ENCODE measurements around the gene SETBP1.

SETBP1 gene

DNA sequence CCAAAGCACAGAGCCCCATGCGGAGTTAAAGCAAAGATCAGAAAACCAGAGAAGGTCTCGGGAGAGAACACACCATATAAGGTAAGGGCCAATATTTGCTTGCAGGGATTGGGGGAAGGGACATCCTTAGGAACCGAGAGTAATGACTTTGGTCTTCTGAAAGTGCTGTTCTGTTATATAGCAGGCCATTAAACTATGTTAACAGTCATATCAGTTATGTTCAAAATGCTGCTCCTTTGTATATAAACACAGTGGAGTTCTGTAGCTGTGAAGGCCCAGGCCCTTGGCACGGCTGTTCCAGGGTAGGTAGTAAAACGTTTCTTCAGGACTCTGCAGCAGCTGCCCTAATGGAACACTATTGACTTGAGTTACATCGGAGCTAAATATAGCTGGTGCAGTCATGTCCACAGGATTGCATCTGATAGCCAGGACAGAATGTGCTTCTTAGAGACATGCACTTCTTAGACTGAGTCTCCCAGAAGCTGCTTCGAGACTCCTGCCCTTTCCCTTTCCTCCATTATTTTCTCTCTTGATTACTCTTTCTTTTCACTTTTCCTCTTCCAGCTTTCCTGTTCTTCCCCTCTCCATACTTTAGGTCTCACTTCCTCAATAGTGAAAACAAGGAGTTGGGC is 122.4 kb downstream of the SETBP1 start:
- whole genome bisulfite sequencing = 4% methylated on average over 6 of the region's 7 CpGs
- Histone ChIP-seq H4K8ac (ENCODE audit: low read length) (no peak overlapping the region), H2AFZ (ENCODE audit: low read depth, low read length) (no peak overlapping the region), H3K9me3 (ENCODE audit: control insufficient read depth, low read length) (no peaks in the 10 kb centered on the region), H3K27me3 (ENCODE audit: control insufficient read depth in 1 of 2, insufficient read depth in 1 of 2, low read length in 2 of 2) (no peaks in the 10 kb centered on the region), H3K18ac (ENCODE audit: low read depth in 1 of 2, low read length in 2 of 2) (peak overlapping the region in 1 of 2 experiments; percentile 28), H3K36me3 (ENCODE audit: control insufficient read depth in 1 of 2, insufficient read depth in 2 of 2, low read depth in 1 of 2, low read length in 2 of 2) (peaks cover 0 to 24% of the 10 kb centered on the region in 2 experiments), H2BK15ac (ENCODE audit: low read depth, poor library complexity, severe bottlenecking) (no peak overlapping the region), H3K23ac (ENCODE audit: low read length in 2 of 2) (no peak overlapping the region), H4K91ac (ENCODE audit: low read length) (no peak overlapping the region), H3K14ac (ENCODE audit: low read length in 2 of 2) (no peak overlapping the region), H2AK5ac (ENCODE audit: low read length, severe bottlenecking) (peak overlapping the region; percentile 23), H3K4me3 (ENCODE audit: insufficient read depth in 1 of 2, low read depth in 1 of 2, low read length in 2 of 2) (peak overlapping the region in 1 of 2 experiments; percentile 10), H3K79me1 (replicated peaks; ENCODE audit: low read length, poor library complexity, severe bottlenecking) (peaks cover 10% of the 10 kb centered on the region), H2BK5ac (ENCODE audit: low read depth, low read length, poor library complexity, severe bottlenecking) (no peak overlapping the region), H3K27ac (ENCODE audit: low read length, poor library complexity, severe bottlenecking) (peak overlapping the region; percentile 28), H2BK12ac (ENCODE audit: low read length in 2 of 2) (no peak overlapping the region), H3K4ac (ENCODE audit: low read depth in 1 of 2, low read length in 2 of 2) (peak overlapping the region in 1 of 2 experiments; percentile 17), H3K4me1 (ENCODE audit: control insufficient read depth, insufficient read depth, low read depth, low read length) (peaks cover 9% of the 10 kb centered on the region), H3K9ac (ENCODE audit: low read length) (peak overlapping the region; percentile 57), H2BK120ac (ENCODE audit: low read depth, low read length) (no peak overlapping the region), H3K4me2 (ENCODE audit: low read length, poor library complexity, severe bottlenecking) (no peak overlapping the region)
- DNase-seq = peak; percentile 98

DNA sequence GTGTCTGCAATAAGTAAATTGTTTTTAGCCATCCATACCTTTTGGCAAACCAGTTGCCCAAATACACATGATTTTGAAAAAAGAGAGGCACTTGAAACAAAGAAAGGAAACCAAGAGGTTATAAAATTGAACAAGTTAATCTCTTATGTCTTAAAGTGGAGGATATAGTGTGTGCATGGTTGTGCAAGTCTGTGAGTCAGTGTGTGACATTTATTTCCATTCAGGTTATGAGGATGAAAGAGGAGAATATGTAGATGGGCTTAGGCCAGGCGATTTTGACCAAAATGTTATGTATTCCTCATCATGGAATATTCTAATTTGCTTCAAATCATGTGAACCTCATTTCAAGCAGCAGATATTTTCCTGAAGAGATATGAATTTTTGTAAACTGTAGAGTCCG is 123.3 kb downstream of the SETBP1 start:
- H4K8ac ChIP-seq (ENCODE audit: low read length) = no peak overlapping the region
- no peak overlapping the region for H3K27ac ChIP-seq (ENCODE audit: low read length, poor library complexity, severe bottlenecking)
- H2BK12ac ChIP-seq (ENCODE audit: low read length in 2 of 2) = no peak overlapping the region
- H3K4me3 ChIP-seq (ENCODE audit: insufficient read depth in 1 of 2, low read depth in 1 of 2, low read length in 2 of 2) = no peak overlapping the region
- H3K9me3 ChIP-seq (ENCODE audit: control insufficient read depth, low read length) = no peaks in the 10 kb centered on the region
- WGBS = 94% methylated on average over 1 of the region's 2 CpGs
- no peak overlapping the region for H2AFZ ChIP-seq (ENCODE audit: low read depth, low read length)
- no peak overlapping the region for H3K23ac ChIP-seq (ENCODE audit: low read length in 2 of 2)
- no peak overlapping the region for H4K91ac ChIP-seq (ENCODE audit: low read length)
- no peak overlapping the region for H3K18ac ChIP-seq (ENCODE audit: low read depth in 1 of 2, low read length in 2 of 2)
- H3K27me3 ChIP-seq (ENCODE audit: control insufficient read depth in 1 of 2, insufficient read depth in 1 of 2, low read length in 2 of 2) = no peaks in the 10 kb centered on the region
- DNase-seq = peak; percentile 67
- H3K79me1 ChIP-seq (replicated peaks; ENCODE audit: low read length, poor library complexity, severe bottlenecking) = peaks cover 13% of the 10 kb centered on the region
- H3K9ac ChIP-seq (ENCODE audit: low read length) = no peak overlapping the region
- no peak overlapping the region for H3K14ac ChIP-seq (ENCODE audit: low read length in 2 of 2)
- H2BK5ac ChIP-seq (ENCODE audit: low read depth, low read length, poor library complexity, severe bottlenecking) = no peak overlapping the region
- H2BK15ac ChIP-seq (ENCODE audit: low read depth, poor library complexity, severe bottlenecking) = no peak overlapping the region
- no peak overlapping the region for H3K4ac ChIP-seq (ENCODE audit: low read depth in 1 of 2, low read length in 2 of 2)
- H2BK120ac ChIP-seq (ENCODE audit: low read depth, low read length) = no peak overlapping the region
- peaks cover 9% of the 10 kb centered on the region for H3K4me1 ChIP-seq (ENCODE audit: control insufficient read depth, insufficient read depth, low read depth, low read length)
- H3K4me2 ChIP-seq (ENCODE audit: low read length, poor library complexity, severe bottlenecking) = no peak overlapping the region
- peaks cover 0 to 28% of the 10 kb centered on the region in 2 experiments for H3K36me3 ChIP-seq (ENCODE audit: control insufficient read depth in 1 of 2, insufficient read depth in 2 of 2, low read depth in 1 of 2, low read length in 2 of 2)
- no peak overlapping the region for H2AK5ac ChIP-seq (ENCODE audit: low read length, severe bottlenecking)

DNA sequence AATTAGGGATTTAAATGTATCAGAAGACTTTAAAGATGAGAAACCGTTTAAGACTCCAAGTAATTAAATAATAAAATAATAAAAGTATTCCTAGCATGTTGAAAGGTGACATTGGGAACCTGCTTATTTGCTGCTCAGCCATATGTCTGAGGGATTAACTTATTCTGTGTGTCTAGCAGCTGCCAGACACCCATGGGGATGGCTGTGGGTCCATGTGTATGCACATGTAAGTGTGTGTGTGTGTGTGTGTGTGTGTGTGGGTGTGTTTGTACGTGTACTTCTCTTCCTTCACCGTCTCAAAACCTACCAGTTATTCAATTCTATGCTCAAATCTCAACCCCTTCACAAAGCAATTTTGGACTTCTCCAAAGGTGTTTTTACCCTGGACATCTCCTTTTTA is 124.5 kb downstream of the SETBP1 start:
- H2AK5ac ChIP-seq (ENCODE audit: low read length, severe bottlenecking) = no peak overlapping the region
- no peak overlapping the region for H4K8ac ChIP-seq (ENCODE audit: low read length)
- H3K79me1 ChIP-seq (replicated peaks; ENCODE audit: low read length, poor library complexity, severe bottlenecking) = peaks cover 13% of the 10 kb centered on the region
- no peak overlapping the region for H3K4me3 ChIP-seq (ENCODE audit: insufficient read depth in 1 of 2, low read depth in 1 of 2, low read length in 2 of 2)
- H3K4me1 ChIP-seq (ENCODE audit: control insufficient read depth, insufficient read depth, low read depth, low read length) = peaks cover 4% of the 10 kb centered on the region
- no peak overlapping the region for H3K23ac ChIP-seq (ENCODE audit: low read length in 2 of 2)
- no peak overlapping the region for H2BK5ac ChIP-seq (ENCODE audit: low read depth, low read length, poor library complexity, severe bottlenecking)
- no peak overlapping the region for H3K27ac ChIP-seq (ENCODE audit: low read length, poor library complexity, severe bottlenecking)
- H3K14ac ChIP-seq (ENCODE audit: low read length in 2 of 2) = peak overlapping the region in 1 of 2 experiments; percentile 44
- WGBS = no CpG with 5 or more reads among the region's 3 CpGs
- H2BK12ac ChIP-seq (ENCODE audit: low read length in 2 of 2) = peak overlapping the region in 1 of 2 experiments; percentile 81
- no peak overlapping the region for H3K4me2 ChIP-seq (ENCODE audit: low read length, poor library complexity, severe bottlenecking)
- H2BK120ac ChIP-seq (ENCODE audit: low read depth, low read length) = no peak overlapping the region
- no peak overlapping the region for H4K91ac ChIP-seq (ENCODE audit: low read length)
- H2AFZ ChIP-seq (ENCODE audit: low read depth, low read length) = no peak overlapping the region
- no peak overlapping the region for H3K4ac ChIP-seq (ENCODE audit: low read depth in 1 of 2, low read length in 2 of 2)
- no peak overlapping the region for H3K9ac ChIP-seq (ENCODE audit: low read length)
- no peak overlapping the region for H2BK15ac ChIP-seq (ENCODE audit: low read depth, poor library complexity, severe bottlenecking)
- no peaks in the 10 kb centered on the region for H3K27me3 ChIP-seq (ENCODE audit: control insufficient read depth in 1 of 2, insufficient read depth in 1 of 2, low read length in 2 of 2)
- peak overlapping the region in 1 of 2 experiments; percentile 70 for H3K18ac ChIP-seq (ENCODE audit: low read depth in 1 of 2, low read length in 2 of 2)
- no peaks in the 10 kb centered on the region for H3K9me3 ChIP-seq (ENCODE audit: control insufficient read depth, low read length)
- no peak for DNase-seq
- H3K36me3 ChIP-seq (ENCODE audit: control insufficient read depth in 1 of 2, insufficient read depth in 2 of 2, low read depth in 1 of 2, low read length in 2 of 2) = peaks cover 0 to 18% of the 10 kb centered on the region in 2 experiments

DNA sequence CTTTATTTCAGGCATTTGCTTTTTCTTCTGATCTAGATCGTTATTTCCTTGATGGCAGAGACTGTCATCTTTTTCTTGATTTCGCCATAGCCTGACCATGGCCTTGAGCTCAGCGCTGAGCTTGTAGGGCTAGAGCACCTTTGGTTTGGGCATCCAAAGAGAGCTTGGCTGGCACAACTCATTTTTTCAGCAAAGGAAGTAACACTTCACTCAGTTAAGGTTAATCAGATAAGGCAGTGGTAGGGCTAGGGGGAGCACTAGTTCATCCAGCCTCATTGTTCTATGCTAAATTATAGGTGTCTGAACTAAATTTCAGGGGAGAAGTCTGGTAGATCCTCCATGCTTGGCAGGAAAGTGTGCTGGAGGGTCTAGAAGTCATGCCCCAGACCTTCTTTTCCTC is 125.0 kb downstream of the SETBP1 start:
- Histone ChIP-seq H3K4ac (ENCODE audit: low read depth in 1 of 2, low read length in 2 of 2) (no peak overlapping the region), H3K23ac (ENCODE audit: low read length in 2 of 2) (no peak overlapping the region), H3K27me3 (ENCODE audit: control insufficient read depth in 1 of 2, insufficient read depth in 1 of 2, low read length in 2 of 2) (no peaks in the 10 kb centered on the region), H3K4me2 (ENCODE audit: low read length, poor library complexity, severe bottlenecking) (no peak overlapping the region), H3K4me3 (ENCODE audit: insufficient read depth in 1 of 2, low read depth in 1 of 2, low read length in 2 of 2) (no peak overlapping the region), H4K91ac (ENCODE audit: low read length) (no peak overlapping the region), H2BK12ac (ENCODE audit: low read length in 2 of 2) (peak overlapping the region in 1 of 2 experiments; percentile 57), H2BK15ac (ENCODE audit: low read depth, poor library complexity, severe bottlenecking) (no peak overlapping the region), H3K14ac (ENCODE audit: low read length in 2 of 2) (no peak overlapping the region), H3K4me1 (ENCODE audit: control insufficient read depth, insufficient read depth, low read depth, low read length) (peaks cover 2% of the 10 kb centered on the region), H2AFZ (ENCODE audit: low read depth, low read length) (no peak overlapping the region), H3K27ac (ENCODE audit: low read length, poor library complexity, severe bottlenecking) (no peak overlapping the region), H4K8ac (ENCODE audit: low read length) (no peak overlapping the region), H2AK5ac (ENCODE audit: low read length, severe bottlenecking) (no peak overlapping the region), H3K36me3 (ENCODE audit: control insufficient read depth in 1 of 2, insufficient read depth in 2 of 2, low read depth in 1 of 2, low read length in 2 of 2) (peaks cover 0 to 13% of the 10 kb centered on the region in 2 experiments), H3K9me3 (ENCODE audit: control insufficient read depth, low read length) (no peaks in the 10 kb centered on the region), H3K9ac (ENCODE audit: low read length) (no peak overlapping the region), H3K79me1 (replicated peaks; ENCODE audit: low read length, poor library complexity, severe bottlenecking) (peaks cover 13% of the 10 kb centered on the region), H2BK120ac (ENCODE audit: low read depth, low read length) (no peak overlapping the region), H2BK5ac (ENCODE audit: low read depth, low read length, poor library complexity, severe bottlenecking) (no peak overlapping the region), H3K18ac (ENCODE audit: low read depth in 1 of 2, low read length in 2 of 2) (no peak overlapping the region)
- no peak for DNase-seq
- WGBS = 97% methylated on average over 3 of the region's 3 CpGs
